Common myeloid progenitor, CD34-positive (primary cell): ENCODE results near the gene RBMS1.
A peak's percentile ranks its signal among the peaks of the same experiment; 100 is the strongest.

ENCODE experiments used
- CTCF ChIA-PET: fragments of 350-600 bp; sonication (Branson Sonifier 250); formaldehyde crosslinking; loops from one replicate; lab custom pipeline; 2021; ENCODE audit warnings: antibody characterized with exemption; lab: Charles Lee
- POLR2A ChIA-PET: fragments of 350-600 bp; sonication (Branson Sonifier 250); formaldehyde crosslinking; loops from one replicate; lab custom pipeline; 2021; ENCODE audit warnings: antibody characterized with exemption; lab: Charles Lee
- DNase-seq, 3 donors: peaks; one replicate each; pipeline versions ENCODE4 v3.0.0 to v3.0.0-alpha.2; 2013
- H3K27ac ChIP-seq, 2 experiments: 1 replicate in 1 of 2; 2 replicates in 1 of 2; pipeline ENCODE4 v1.7.0; 2013; ENCODE audit warnings: inconsistent platforms in 2 of 2, low read length in 2 of 2, mild to moderate bottlenecking in 2 of 2, low read depth in 1 of 2, moderate library complexity in 1 of 2; ENCODE audit not compliant: severe bottlenecking in 2 of 2, insufficient read depth in 1 of 2, poor library complexity in 1 of 2
- H3K27me3 ChIP-seq, 5 experiments: replicated peaks in 2 of 5; 1 replicate in 3 of 5; 2 replicates in 2 of 5; pipeline versions ENCODE4 v1.6.1 to v1.7.0; 2013; ENCODE audit warnings: low read length in 4 of 5, mild to moderate bottlenecking in 2 of 5, moderate library complexity in 2 of 5, inconsistent platforms in 1 of 5; ENCODE audit not compliant: insufficient read depth in 5 of 5, control insufficient read depth in 4 of 5
- H3K36me3 ChIP-seq, 4 experiments: 1 replicate in 2 of 4; 2 replicates in 2 of 4; pipeline versions ENCODE4 v1.6.1 to v1.7.0; 2013; ENCODE audit warnings: low read length in 3 of 4, control low read depth in 1 of 4, mild to moderate bottlenecking in 1 of 4; ENCODE audit not compliant: control insufficient read depth in 4 of 4, insufficient read depth in 4 of 4
- H3K4me1 ChIP-seq, 4 experiments: 1 replicate in 3 of 4; 2 replicates in 1 of 4; pipeline versions ENCODE4 v1.6.1 to v1.7.1; 2013; ENCODE audit warnings: low read length in 3 of 4, mild to moderate bottlenecking in 3 of 4, control low read depth in 1 of 4, inconsistent platforms in 1 of 4, moderate library complexity in 1 of 4; ENCODE audit not compliant: control insufficient read depth in 4 of 4, insufficient read depth in 4 of 4; ENCODE audit errors: control extremely low read depth in 1 of 4
- H3K4me3 ChIP-seq, 7 experiments: 1 replicate in 4 of 7; 2 replicates in 3 of 7; pipeline versions ENCODE4 v1.5.1 to v1.7.0; 2013; ENCODE audit warnings: mild to moderate bottlenecking in 7 of 7, low read length in 6 of 7, moderate library complexity in 6 of 7, inconsistent platforms in 2 of 7, low read depth in 2 of 7, control low read depth in 1 of 7; ENCODE audit not compliant: insufficient read depth in 4 of 7, control insufficient read depth in 1 of 7; ENCODE audit errors: extremely low read depth in 1 of 7
- H3K9me3 ChIP-seq, 5 experiments: 1 replicate in 4 of 5; 2 replicates in 1 of 5; pipeline versions ENCODE4 v1.6.1 to v1.7.1; 2013; ENCODE audit warnings: low read length in 4 of 5, mild to moderate bottlenecking in 2 of 5, inconsistent platforms in 1 of 5, low read depth in 1 of 5, moderate library complexity in 1 of 5; ENCODE audit not compliant: control insufficient read depth in 4 of 5, insufficient read depth in 2 of 5; ENCODE audit errors: control extremely low read depth in 1 of 5
- WGBS: methylation state at CpG from one replicate; pipeline ENCODE4 v1.1.5; 2013; ENCODE audit not compliant: insufficient coverage; 5-methylcytosine and 5-hydroxymethylcytosine counted together

Gene RBMS1

DNA sequence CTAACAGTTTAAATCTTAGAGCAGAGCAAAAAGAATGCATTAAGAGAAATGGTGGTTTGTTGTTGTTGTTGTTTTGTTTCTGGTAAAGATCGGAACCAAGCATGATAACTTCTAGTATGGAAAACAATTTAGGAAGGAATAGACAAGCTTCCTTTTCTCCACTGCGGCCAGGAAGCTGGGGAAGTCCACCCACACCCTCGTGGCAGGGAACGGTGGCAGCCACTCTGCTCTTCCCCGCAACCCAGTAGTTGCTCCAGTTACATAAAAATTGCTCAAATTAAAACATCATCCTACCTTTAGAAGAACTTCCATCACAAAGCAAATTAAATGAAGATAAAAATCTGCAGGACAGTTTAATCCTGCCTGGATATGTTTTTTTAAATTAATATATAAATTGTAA is 113.0 kb downstream of the RBMS1 start:
- 26% methylated on average over 4 of the region's 5 CpGs for WGBS
- CTCF ChIA-PET, result interaction anchor here (1.0 to 1.9 kb wide), 5 partner anchors 10 to 48 kb away, joined by 3 to 4 read pairs (median 4); no protein-coding TSS in a partner anchor
- Histone ChIP-seq H3K27me3 (no peaks in the 10 kb centered on the region), H3K9me3 (no peaks in the 10 kb centered on the region), H3K4me3 (peak overlapping the region in 1 of 7 experiments; percentile 36), H3K27ac (no peak overlapping the region), H3K4me1 (peaks cover 20 to 70% (median 52%) of the 10 kb centered on the region in 4 experiments), H3K36me3 (no peaks in the 10 kb centered on the region)
- POLR2A ChIA-PET, result no interaction called here
- DNase-seq, result no peak

DNA sequence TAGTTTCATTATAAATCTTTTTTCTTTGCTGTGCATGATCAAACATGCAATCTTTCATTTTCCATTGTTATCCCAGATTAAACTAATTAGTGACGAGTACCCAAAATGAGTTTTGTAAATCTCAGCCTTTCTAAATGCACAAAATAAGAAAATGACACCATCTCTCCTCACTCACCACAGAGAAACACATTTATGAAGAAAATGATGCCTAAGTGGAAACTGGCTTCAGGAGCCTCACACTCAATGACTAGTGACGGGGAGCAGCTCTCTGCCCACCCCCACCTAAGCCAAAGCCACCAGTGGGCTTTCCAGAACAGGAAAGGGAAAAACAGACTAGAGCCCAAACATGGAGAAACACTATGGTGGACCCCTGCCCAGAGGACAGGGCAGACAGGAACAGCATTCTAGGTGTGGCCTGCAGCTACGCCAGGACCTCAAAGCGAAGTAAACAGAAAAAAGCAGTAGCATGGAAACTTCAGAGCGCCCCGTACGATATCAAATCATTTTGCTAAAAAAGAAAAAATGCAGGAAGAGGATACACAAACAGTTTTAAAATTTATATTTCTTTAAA is 113.5 kb downstream of the RBMS1 start:
- Histone ChIP-seq H3K27me3 (no peaks in the 10 kb centered on the region), H3K36me3 (no peaks in the 10 kb centered on the region), H3K27ac (no peak overlapping the region), H3K9me3 (no peaks in the 10 kb centered on the region), H3K4me3 (peak overlapping the region in 1 of 7 experiments; percentile 36), H3K4me1 (peaks cover 22 to 75% (median 56%) of the 10 kb centered on the region in 4 experiments)
- no peak for DNase-seq
- ChIA-PET CTCF (interaction anchor here (1.2 to 1.7 kb wide), 2 partner anchors 10 to 48 kb away, joined by 4 read pairs; no protein-coding TSS in a partner anchor), POLR2A (no interaction called here)
- 79% methylated on average over 3 of the region's 7 CpGs for WGBS

DNA sequence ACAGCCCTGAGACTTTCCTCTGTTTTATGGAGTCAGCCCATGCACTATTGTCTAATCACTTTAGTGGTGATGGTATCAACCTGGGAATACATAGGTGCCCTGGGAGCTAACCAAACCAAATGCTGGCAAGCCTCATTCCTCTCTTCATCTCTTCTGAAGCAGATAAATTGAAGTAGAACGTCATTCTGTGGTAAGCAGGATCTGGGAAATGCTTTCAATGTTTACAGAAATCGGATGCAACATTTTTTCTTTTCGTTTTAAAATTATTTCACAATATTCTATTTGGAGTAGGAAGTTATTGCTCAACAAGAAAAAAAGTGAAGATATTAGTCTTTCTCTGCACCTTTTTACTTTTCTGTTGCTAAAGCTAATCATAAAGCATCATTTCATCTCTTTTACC is 114.2 kb downstream of the RBMS1 start:
- Histone ChIP-seq H3K9me3 (no peaks in the 10 kb centered on the region), H3K4me1 (peaks cover 22 to 77% (median 57%) of the 10 kb centered on the region in 4 experiments), H3K27me3 (no peaks in the 10 kb centered on the region), H3K27ac (no peak overlapping the region), H3K4me3 (peak overlapping the region in 1 of 7 experiments; percentile 37), H3K36me3 (no peaks in the 10 kb centered on the region)
- ChIA-PET POLR2A (no interaction called here), CTCF (interaction anchor here (1.7 to 3.6 kb wide), 2 partner anchors 9 to 14 kb away, joined by 4 to 14 read pairs; no protein-coding TSS in a partner anchor)
- peak in 1 of 3 donors; percentile 24 for DNase-seq
- WGBS, result no CpG with 5 or more reads among the region's 3 CpGs

DNA sequence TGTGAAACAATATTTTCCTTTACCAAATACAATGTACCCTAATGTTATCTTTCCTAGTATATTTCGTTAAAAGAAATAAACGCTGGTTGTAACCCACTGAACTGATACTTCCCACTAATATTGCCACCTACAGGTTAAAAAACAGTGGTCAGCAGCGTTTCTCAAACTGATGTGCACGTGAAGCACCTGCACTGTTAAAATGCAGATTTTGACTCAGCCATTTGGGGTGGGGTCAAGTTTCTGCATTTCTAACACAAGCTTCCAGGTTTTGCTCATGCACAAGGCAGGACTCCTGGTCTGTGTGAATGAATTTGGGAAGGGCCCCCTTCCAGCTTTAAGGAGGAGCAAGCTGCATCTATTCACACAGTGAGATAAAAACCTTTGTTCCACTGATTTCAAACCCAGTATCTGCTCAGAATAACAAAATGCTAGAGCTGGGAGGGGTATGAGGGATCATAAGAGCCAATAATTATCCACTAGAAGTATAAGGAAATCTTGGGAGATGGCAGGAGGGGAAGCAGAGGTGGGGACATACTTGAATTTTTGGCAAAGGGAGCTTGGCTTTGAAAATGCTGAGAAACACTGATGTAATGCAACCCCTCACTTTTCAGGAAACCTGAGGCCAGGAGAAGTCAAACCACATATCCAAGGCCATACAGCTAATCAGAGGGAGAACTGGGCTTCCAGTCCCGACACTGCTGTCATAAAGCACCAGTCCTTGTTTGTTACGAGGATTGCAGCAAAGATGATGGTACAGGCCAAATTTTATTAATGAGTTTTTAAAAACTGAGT is 116.2 kb downstream of the RBMS1 start:
- H3K27ac ChIP-seq, result no peak overlapping the region
- DNase-seq, result no peak
- ChIA-PET CTCF (interaction anchor here (0.8 to 3.6 kb wide), 6 partner anchors 10 to 34 kb away, joined by 3 to 14 read pairs (median 4); no protein-coding TSS in a partner anchor), POLR2A (no interaction called here)
- no peaks in the 10 kb centered on the region for H3K27me3 ChIP-seq
- no peaks in the 10 kb centered on the region for H3K36me3 ChIP-seq
- no peaks in the 10 kb centered on the region for H3K9me3 ChIP-seq
- H3K4me3 ChIP-seq, result no peak overlapping the region
- H3K4me1 ChIP-seq, result peaks cover 25 to 90% (median 63%) of the 10 kb centered on the region in 4 experiments
- 78% methylated on average over 6 of the region's 6 CpGs for WGBS

DNA sequence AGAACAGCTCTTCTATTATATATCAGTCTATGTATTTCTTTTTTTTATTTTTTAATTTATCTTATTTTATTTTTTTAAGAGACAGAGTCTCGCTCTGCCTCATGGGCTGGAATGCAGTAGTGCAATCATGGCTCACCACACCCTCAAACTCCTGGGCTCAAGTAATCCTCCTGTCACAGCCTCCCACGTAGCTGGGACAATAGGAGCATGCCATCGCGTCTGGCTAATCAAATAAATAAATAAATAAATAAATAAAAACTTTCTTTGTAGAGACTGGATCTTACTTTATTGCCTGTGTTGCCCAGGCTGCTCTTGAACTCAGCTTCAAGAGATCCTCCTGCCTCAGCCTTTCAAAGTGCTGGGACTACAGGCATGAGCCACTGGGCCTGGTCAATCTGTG is 117.0 kb downstream of the RBMS1 start:
- Histone ChIP-seq H3K27ac (no peak overlapping the region), H3K4me3 (no peak overlapping the region), H3K9me3 (no peaks in the 10 kb centered on the region), H3K36me3 (no peaks in the 10 kb centered on the region), H3K4me1 (peaks cover 25 to 91% (median 63%) of the 10 kb centered on the region in 4 experiments), H3K27me3 (no peaks in the 10 kb centered on the region)
- ChIA-PET POLR2A (interaction anchor here (0.6 kb wide), 1 partner anchor 1915 kb away, joined by 3 read pairs; no protein-coding TSS in a partner anchor), CTCF (interaction anchor here (0.6 to 3.6 kb wide), 6 partner anchors 10 to 35 kb away, joined by 4 to 14 read pairs (median 4); no protein-coding TSS in a partner anchor)
- DNase-seq, result no peak
- no CpG with 5 or more reads among the region's 4 CpGs for WGBS

DNA sequence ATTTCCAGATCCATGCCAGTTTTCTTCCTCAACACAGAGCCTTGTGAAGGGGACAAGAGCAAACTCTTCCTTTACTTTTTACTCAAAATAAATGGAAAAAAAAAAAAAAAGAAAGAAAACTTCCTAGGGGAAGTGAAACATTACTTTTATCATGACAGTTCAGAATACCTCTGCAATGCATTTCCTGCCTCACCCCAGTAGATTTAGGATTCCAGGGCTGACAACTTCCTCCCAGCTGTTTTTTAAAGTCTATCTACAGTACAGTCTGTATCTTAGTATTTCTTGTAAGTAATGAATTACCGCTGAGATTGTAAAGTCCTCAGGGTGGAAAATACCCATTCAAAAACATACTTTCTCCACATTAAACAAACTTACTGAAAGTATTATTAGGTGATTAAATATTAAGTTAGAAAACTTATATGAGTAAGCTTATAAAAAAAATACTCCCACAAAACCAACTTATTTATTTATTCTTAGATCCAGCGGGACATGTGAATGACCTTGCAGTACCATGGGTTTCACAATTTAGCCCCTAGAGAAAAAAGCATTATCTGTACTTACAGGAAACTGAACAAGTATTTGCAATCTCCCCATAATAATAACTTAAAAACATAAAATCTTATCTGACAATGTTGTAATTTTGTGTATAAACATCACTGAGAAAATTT is 117.7 kb downstream of the RBMS1 start:
- Histone ChIP-seq H3K36me3 (no peaks in the 10 kb centered on the region), H3K9me3 (no peaks in the 10 kb centered on the region), H3K4me3 (peak overlapping the region in 1 of 7 experiments; percentile 7), H3K27ac (no peak overlapping the region), H3K4me1 (peaks cover 27 to 91% (median 61%) of the 10 kb centered on the region in 4 experiments), H3K27me3 (no peaks in the 10 kb centered on the region)
- no CpG with 5 or more reads among the region's 2 CpGs for WGBS
- ChIA-PET CTCF (interaction anchor here (0.6 to 3.6 kb wide), 9 partner anchors 10 to 35 kb away, joined by 3 to 14 read pairs (median 5); no protein-coding TSS in a partner anchor), POLR2A (interaction anchor here (0.6 kb wide), 1 partner anchor 1916 kb away, joined by 3 read pairs; no protein-coding TSS in a partner anchor)
- DNase-seq, result peak; percentile 38 to 84 (median 70)
